HCT116 (cell line): Measurements from ENCODE around the gene KIAA1143. TPM values are rescaled to one million over a fixed set of nuclear protein-coding genes. Genes with fewer than 3 reads are reported as not detected.

Experiments
- ATAC-seq: fragments of 200-7000 bp; cut with Tn5 transposase; 2 replicates; pipeline ENCODE4 v1.9.1; 2020; ENCODE audit warnings: mild to moderate bottlenecking, moderate library complexity
- BruUV-seq: library from RNA; stranded (reverse); fragments of 400-500 nt; replicated peaks from 2 replicates; lab custom pipeline; 2021; lab: Mats Ljungman, UMichigan
- CTCF ChIA-PET: fragments of 300-600 bp; sonication (Branson Sonifier 250); formaldehyde crosslinking; loops from one replicate; lab custom pipeline; 2021; ENCODE audit warnings: antibody characterized with exemption; lab: Charles Lee
- POLR2A ChIA-PET: fragments of 300-600, 350-600 bp; sonication (Branson Sonifier 250); formaldehyde crosslinking; loops from one replicate; lab custom pipeline; 2021; ENCODE audit warnings: antibody characterized with exemption; lab: Charles Lee
- RAD21 ChIA-PET, 2 experiments: fragments of 300-600 bp; sonication (Branson Sonifier 250); formaldehyde crosslinking; loops; one replicate each; lab custom pipeline; 2023; ENCODE audit warnings: low total read pairs in 2 of 2; ENCODE audit not compliant: uncharacterized antibody in 2 of 2, unreplicated experiment in 2 of 2, low non-redundant PET in 1 of 2; lab: Charles Lee
- DNase-seq: peaks from one replicate; pipeline ENCODE4 v3.0.0-alpha.2; 2010; ENCODE audit warnings: low read depth, low spot score
- H2AFZ ChIP-seq: fragments of 200-600 bp; shearing (Covaris generic), sonication (generic); 2 replicates; pipeline ENCODE4 v1.6.1; 2017; ENCODE audit warnings: low read depth, mixed run types, mixed read lengths, antibody characterized with exemption, low read length; ENCODE audit not compliant: poor library complexity, severe bottlenecking
- H3K27ac ChIP-seq: 2 replicates; pipeline ENCODE4 v1.5.1; 2012; ENCODE audit warnings: low read depth, low read length
- H3K27me3 ChIP-seq: fragments of 200-600 bp; sonication (generic); 2 replicates; pipeline ENCODE4 v1.6.1; 2016; ENCODE audit warnings: mixed run types, low read length, mixed read lengths; ENCODE audit not compliant: insufficient read depth
- H3K36me3 ChIP-seq, 2 experiments: fragments of 200-500 bp in 1 of 2; fragments of 200-600 bp in 1 of 2; sonication (Bioruptor generic) in 1 of 2; sonication (generic) in 1 of 2; 2 replicates each; pipeline versions ENCODE4 v1.5.1 to v1.6.1; 2014 to 2016; ENCODE audit warnings: low read length in 2 of 2, inconsistent platforms in 1 of 2, mixed read lengths in 1 of 2, mixed run types in 1 of 2; ENCODE audit not compliant: insufficient read depth in 2 of 2, control insufficient read depth in 1 of 2
- H3K4me1 ChIP-seq, 2 experiments: fragments of 200-600 bp in 1 of 2; sonication (generic) in 1 of 2; 2 replicates each; pipeline versions ENCODE4 v1.5.1 to v1.6.1; 2012 to 2017; ENCODE audit warnings: low read length in 2 of 2, inconsistent platforms in 1 of 2, mild to moderate bottlenecking in 1 of 2, mixed read lengths in 1 of 2, mixed run types in 1 of 2, moderate library complexity in 1 of 2; ENCODE audit not compliant: insufficient read depth in 2 of 2, control insufficient read depth in 1 of 2
- H3K4me2 ChIP-seq: fragments of 200-600 bp; sonication (generic); 2 replicates; pipeline ENCODE4 v1.6.1; 2017; ENCODE audit warnings: mixed run types, low read length, mixed read lengths
- H3K4me3 ChIP-seq, 2 experiments: fragments of 200-600 bp in 1 of 2; sonication (generic) in 1 of 2; replicated peaks in 1 of 2; 2 replicates each; pipeline ENCODE4 v1.5.1; 2011 to 2016; ENCODE audit warnings: low read length in 2 of 2, control low read depth in 1 of 2, low read depth in 1 of 2, mild to moderate bottlenecking in 1 of 2, mixed read lengths in 1 of 2, mixed run types in 1 of 2
- H3K79me2 ChIP-seq: fragments of 200-600 bp; sonication (generic); 2 replicates; pipeline ENCODE4 v1.6.1; 2017; ENCODE audit warnings: mild to moderate bottlenecking, mixed run types, low read length, moderate library complexity, mixed read lengths; ENCODE audit not compliant: insufficient read depth
- H3K9ac ChIP-seq: fragments of 200-600 bp; sonication (generic); 2 replicates; pipeline ENCODE4 v1.6.1; 2016; ENCODE audit warnings: low read length, mixed read lengths
- H3K9me2 ChIP-seq: fragments of 200-600 bp; sonication (generic), shearing (Covaris generic); 2 replicates; pipeline ENCODE4 v1.6.1; 2017; ENCODE audit warnings: mixed run types, mild to moderate bottlenecking, moderate library complexity; ENCODE audit not compliant: insufficient read depth
- H3K9me3 ChIP-seq, 2 experiments: fragments of 200-500 bp in 1 of 2; fragments of 200-600 bp in 1 of 2; sonication (Bioruptor generic) in 1 of 2; sonication (generic) in 1 of 2; 2 replicates each; pipeline ENCODE4 v1.6.1; 2014 to 2017; ENCODE audit warnings: low read length in 2 of 2, mixed read lengths in 2 of 2, inconsistent platforms in 1 of 2, low read depth in 1 of 2, mild to moderate bottlenecking in 1 of 2, mixed run types in 1 of 2, moderate library complexity in 1 of 2; ENCODE audit not compliant: control insufficient read depth in 1 of 2, insufficient read depth in 1 of 2
- H4K20me1 ChIP-seq: fragments of 200-600 bp; sonication (generic), shearing (Covaris generic); 2 replicates; pipeline ENCODE4 v1.6.1; 2017; ENCODE audit warnings: mixed run types, mild to moderate bottlenecking, moderate library complexity; ENCODE audit not compliant: insufficient read depth
- ATF3 ChIP-seq: IDR thresholded peaks from 2 replicates; pipeline ENCODE4 v1.6.1; 2012
- CTCF ChIP-seq, 3 experiments: fragments of 200-600 bp in 1 of 3; sonication (generic) in 1 of 3; IDR thresholded peaks in 2 of 3; conservative IDR thresholded peaks in 1 of 3; 2 replicates each; pipeline ENCODE4 v1.5.1; 2012 to 2017; ENCODE audit warnings: low read depth in 2 of 3, low read length in 2 of 3, antibody characterized with exemption in 1 of 3, borderline replicate concordance in 1 of 3, control low read depth in 1 of 3, mild to moderate bottlenecking in 1 of 3, mixed read lengths in 1 of 3, mixed run types in 1 of 3, moderate library complexity in 1 of 3; ENCODE audit not compliant: insufficient read depth in 1 of 3
- EGR1 ChIP-seq: IDR thresholded peaks from 2 replicates; pipeline ENCODE4 v1.6.1; 2012; ENCODE audit warnings: low read depth
- ELF1 ChIP-seq: IDR thresholded peaks from 2 replicates; pipeline ENCODE4 v1.6.1; 2012; ENCODE audit warnings: low read depth, borderline replicate concordance
- EZH2phosphoT487 ChIP-seq: fragments of 200-600 bp; IDR thresholded peaks from 2 replicates; pipeline ENCODE4 v1.6.1; 2018; ENCODE audit warnings: antibody characterized with exemption, borderline replicate concordance
- FOSL1 ChIP-seq: IDR thresholded peaks from 2 replicates; pipeline ENCODE4 v1.6.1; 2012; ENCODE audit warnings: low read depth
- JUND ChIP-seq: IDR thresholded peaks from 2 replicates; pipeline ENCODE4 v1.6.1; 2012
- POLR2A ChIP-seq: IDR thresholded peaks from 2 replicates; pipeline ENCODE4 v1.7.0; 2011; ENCODE audit warnings: borderline replicate concordance; ENCODE audit not compliant: insufficient read depth, insufficient read length; ENCODE audit errors: extremely low read depth
- RAD21 ChIP-seq: IDR thresholded peaks from 2 replicates; pipeline ENCODE4 v1.6.1; 2012; ENCODE audit warnings: low read depth, mild to moderate bottlenecking
- REST ChIP-seq: IDR thresholded peaks from 2 replicates; pipeline ENCODE4 v1.6.1; 2012; ENCODE audit warnings: low read depth
- SIN3A ChIP-seq: IDR thresholded peaks from 2 replicates; pipeline ENCODE4 v1.6.1; 2012; ENCODE audit warnings: low read depth
- SRF ChIP-seq: IDR thresholded peaks from 2 replicates; pipeline ENCODE4 v1.6.1; 2012; ENCODE audit warnings: low read depth
- ZFX ChIP-seq: fragments of 450-650 bp; IDR thresholded peaks from 2 replicates; pipeline ENCODE4 v1.6.1; 2017
- ZNF274 ChIP-seq: fragments of 200-500 bp; sonication (Bioruptor generic); IDR thresholded peaks from 2 replicates; pipeline ENCODE4 v1.6.1; 2014; ENCODE audit warnings: mild to moderate bottlenecking, low read depth, low read length, inconsistent platforms
- intact Hi-C: fragments of 100-400 bp; cut with micrococcal nuclease; formaldehyde crosslinking; loops from 2 replicates; pipeline ENCODE4 v1.10.0; 2022
- total RNA-seq: library from RNA; stranded (reverse); gene quantifications from one replicate; pipeline ENCODE4 v1.2.1, GENCODE V29; 2021; ENCODE audit not compliant: unreplicated experiment

The KIAA1143 gene
- total RNA-seq, 1 experiment from 2014 or later: 32.2 TPM

GRCh38 chr3:44802011-44802410 lies 40.6 kb upstream of the KIAA1143 start:
- H3K4me2 ChIP-seq: no peak overlapping the region
- H3K4me3 ChIP-seq: no peak overlapping the region
- no peak overlapping the region for H2AFZ ChIP-seq
- no peaks in the 10 kb centered on the region for H3K9me2 ChIP-seq
- H3K27me3 ChIP-seq: no peaks in the 10 kb centered on the region
- H3K9me3 ChIP-seq: no peaks in the 10 kb centered on the region
- intact Hi-C loops: no loop called here
- no peak overlapping the region for H3K27ac ChIP-seq
- POLR2A ChIA-PET: no interaction called here
- H3K79me2 ChIP-seq: no peaks in the 10 kb centered on the region
- BruUV-seq: no TSS peak
- ATAC-seq: no peak
- CTCF ChIA-PET: no interaction called here
- RAD21 ChIA-PET: no interaction called here
- H3K9ac ChIP-seq: no peak overlapping the region
- H4K20me1 ChIP-seq: no peaks in the 10 kb centered on the region
- DNase-seq: no peak
- peaks cover 19 to 33% of the 10 kb centered on the region in 2 experiments for H3K36me3 ChIP-seq
- no peaks in the 10 kb centered on the region for H3K4me1 ChIP-seq
- no peak for TF ChIP-seq ZFX
- no peak for TF ChIP-seq POLR2A
- no peak for TF ChIP-seq ZNF274
- TF ChIP-seq SRF: no peak
- no peak for TF ChIP-seq ELF1
- TF ChIP-seq JUND: no peak
- no peak for TF ChIP-seq ATF3
- no peak for TF ChIP-seq SIN3A
- no peak for TF ChIP-seq EGR1
- no peak for TF ChIP-seq CTCF (IDR thresholded peaks at IDR 0.05 in 2 of 3, conservative IDR thresholded peaks at IDR 0.05 in 1 of 3; ENCODE audit: borderline replicate concordance in 1 of 3, insufficient read depth in 1 of 3, low read depth in 2 of 3, low read length in 2 of 3)
- TF ChIP-seq EZH2phosphoT487: no peak
- TF ChIP-seq RAD21: no peak
- TF ChIP-seq REST: no peak
- no peak for TF ChIP-seq FOSL1
